Tibial nerve (tissue), 4 donors: ENCODE measurements around the gene WDR48. TPM values are rescaled to one million over a fixed set of nuclear protein-coding genes. Genes with fewer than 3 reads are reported as not detected.

Source experiments
- DNase-seq, 2 donors: peaks; one replicate each; pipeline ENCODE4 v3.0.0-alpha.2; 2019; ENCODE audit warnings: low spot score in 2 of 2
- H3K27ac ChIP-seq, 4 donors: fragments of 200-600 bp; sonication (generic) in 3 of 4; one replicate each; pipeline ENCODE4 v1.5.1; 2017 to 2019; ENCODE audit warnings: mild to moderate bottlenecking in 1 of 4
- H3K27me3 ChIP-seq, 2 donors: fragments of 200-600 bp; sonication (generic) in 1 of 2; one replicate each; pipeline versions ENCODE4 v1.5.1 to v1.6.0; 2017 to 2019
- H3K36me3 ChIP-seq, 3 donors: fragments of 200-600 bp; sonication (generic); one replicate each; pipeline ENCODE4 v1.5.1; 2018 to 2019
- H3K4me1 ChIP-seq, 4 donors: fragments of 200-600 bp; sonication (generic) in 3 of 4; one replicate each; pipeline ENCODE4 v1.5.1; 2017 to 2019
- H3K4me3 ChIP-seq, 4 donors: fragments of 200-600 bp; sonication (generic) in 3 of 4; one replicate each; pipeline ENCODE4 v1.5.1; 2017 to 2019; ENCODE audit warnings: mild to moderate bottlenecking in 1 of 4, moderate library complexity in 1 of 4
- H3K9me3 ChIP-seq, 4 donors: fragments of 200-600 bp; sonication (generic) in 3 of 4; one replicate each; pipeline ENCODE4 v1.5.1; 2017 to 2019
- EP300 ChIP-seq, 2 donors: sonication (generic); formaldehyde crosslinking; IDR thresholded peaks; one replicate each; pipeline ENCODE4 v1.6.1; 2017; ENCODE audit warnings: antibody characterized with exemption in 2 of 2, mild to moderate bottlenecking in 1 of 2
- POLR2A ChIP-seq, 2 donors: fragments of 450-650 bp; IDR thresholded peaks; one replicate each; pipeline ENCODE4 v1.6.1; 2017; ENCODE audit warnings: antibody characterized with exemption in 2 of 2, mild to moderate bottlenecking in 2 of 2, moderate library complexity in 2 of 2
- WGBS, 2 donors: methylation state at CpG; one replicate each; pipeline ENCODE4 v1.1.5; 2018; 5-methylcytosine and 5-hydroxymethylcytosine counted together
- total RNA-seq, 4 donors: library from RNA; depleted of rRNA; stranded (reverse); fragments of >200 nt; gene quantifications; one replicate each; pipeline ENCODE4 v1.1.0, GENCODE V29; 2016
- TF ChIP-seq, protein P1 (sequence below), 5 experiments: fragments of 200-600 bp in 3 of 5; fragments of 450-650 bp in 2 of 5; sonication (generic) in 3 of 5; IDR thresholded peaks; one replicate each; pipeline ENCODE4 v1.5.1; 2016 to 2019; ENCODE audit warnings: antibody characterized with exemption in 5 of 5, mild to moderate bottlenecking in 3 of 5, moderate library complexity in 2 of 5

The WDR48 gene
- total RNA-seq, 4 donors from 2014 or later, result 25.2 to 42.6 (median 36.5) TPM

GRCh38 chr3:39106281-39106811 is 54.5 kb downstream of the WDR48 start:
- TF ChIP-seq EP300 (IDR thresholded peaks at IDR 0.05), result no peak
- TF ChIP-seq POLR2A (IDR thresholded peaks at IDR 0.05), result no peak
- TF ChIP-seq, protein P1, sequence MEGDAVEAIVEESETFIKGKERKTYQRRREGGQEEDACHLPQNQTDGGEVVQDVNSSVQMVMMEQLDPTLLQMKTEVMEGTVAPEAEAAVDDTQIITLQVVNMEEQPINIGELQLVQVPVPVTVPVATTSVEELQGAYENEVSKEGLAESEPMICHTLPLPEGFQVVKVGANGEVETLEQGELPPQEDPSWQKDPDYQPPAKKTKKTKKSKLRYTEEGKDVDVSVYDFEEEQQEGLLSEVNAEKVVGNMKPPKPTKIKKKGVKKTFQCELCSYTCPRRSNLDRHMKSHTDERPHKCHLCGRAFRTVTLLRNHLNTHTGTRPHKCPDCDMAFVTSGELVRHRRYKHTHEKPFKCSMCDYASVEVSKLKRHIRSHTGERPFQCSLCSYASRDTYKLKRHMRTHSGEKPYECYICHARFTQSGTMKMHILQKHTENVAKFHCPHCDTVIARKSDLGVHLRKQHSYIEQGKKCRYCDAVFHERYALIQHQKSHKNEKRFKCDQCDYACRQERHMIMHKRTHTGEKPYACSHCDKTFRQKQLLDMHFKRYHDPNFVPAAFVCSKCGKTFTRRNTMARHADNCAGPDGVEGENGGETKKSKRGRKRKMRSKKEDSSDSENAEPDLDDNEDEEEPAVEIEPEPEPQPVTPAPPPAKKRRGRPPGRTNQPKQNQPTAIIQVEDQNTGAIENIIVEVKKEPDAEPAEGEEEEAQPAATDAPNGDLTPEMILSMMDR (IDR thresholded peaks at IDR 0.05), result no peak
- peaks cover 0 to 24% (median 0%) of the 10 kb centered on the region in 3 donors for H3K36me3 ChIP-seq
- no peak for DNase-seq
- no peaks in the 10 kb centered on the region for H3K27me3 ChIP-seq
- peak overlapping the region; percentile 64 to 91 (median 84) for H3K4me3 ChIP-seq
- H3K9me3 ChIP-seq, result no peaks in the 10 kb centered on the region
- whole genome bisulfite sequencing, 2 donors, result 6% methylated on average over 16 of the region's 16 CpGs
- peak overlapping the region; percentile 80 to 99 (median 96) for H3K27ac ChIP-seq
- peaks cover 0 to 62% (median 30%) of the 10 kb centered on the region in 4 donors for H3K4me1 ChIP-seq

DNA sequence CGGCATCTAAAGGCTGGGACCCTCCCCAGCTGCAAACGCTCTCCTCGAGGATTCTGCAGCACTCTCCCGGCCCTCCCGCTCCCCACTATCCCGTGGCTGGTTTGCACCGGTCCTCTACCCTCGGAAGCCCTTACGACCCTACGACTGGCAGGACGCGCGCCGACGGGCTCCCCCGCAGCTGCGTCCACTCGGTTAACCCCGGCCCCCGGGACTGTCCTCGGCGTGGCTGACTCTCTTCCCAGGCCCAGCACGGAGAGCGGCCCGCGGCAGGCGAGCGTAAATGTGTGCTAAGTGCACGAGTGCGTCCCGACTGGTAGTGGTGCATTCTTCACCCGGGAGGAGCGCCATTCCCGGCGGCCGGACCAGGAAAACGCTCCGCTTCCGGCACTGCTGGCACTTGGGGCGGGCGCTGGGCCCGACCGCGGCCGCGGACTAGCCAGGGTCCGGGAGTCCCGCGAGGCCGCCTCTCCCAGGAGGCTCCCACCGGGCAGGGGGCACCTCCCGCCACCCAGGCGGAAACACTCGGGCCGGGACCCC is 55.1 kb downstream of the WDR48 start:
- 0 to 1% methylated on average over 21 to 23 of the region's 55 CpGs for WGBS, 2 donors
- Histone ChIP-seq H3K4me3 (peak overlapping the region; percentile 64 to 91 (median 84)), H3K27me3 (no peaks in the 10 kb centered on the region), H3K36me3 (peaks cover 0 to 26% (median 0%) of the 10 kb centered on the region in 3 donors), H3K27ac (peak overlapping the region; percentile 80 to 99 (median 96)), H3K9me3 (no peaks in the 10 kb centered on the region), H3K4me1 (peaks cover 0 to 57% (median 28%) of the 10 kb centered on the region in 4 donors)
- DNase-seq, result peak in 1 of 2 donors; percentile 32
- no peak for TF ChIP-seq POLR2A (IDR thresholded peaks at IDR 0.05)
- TF ChIP-seq, protein P1 (IDR thresholded peaks at IDR 0.05), result no peak
- TF ChIP-seq EP300 (IDR thresholded peaks at IDR 0.05), result no peak

GRCh38 chr3:39107388-39108199 is 55.8 kb downstream of the WDR48 start, which contains the start of the genes GORASP1 and TTC21A:
Gene GORASP1 (minus strand): TSS chr3:39107627. CDS start chr3:39107541, 86 bp downstream.
Gene TTC21A (plus strand): TSS chr3:39107680. CDS start chr3:39107838, 158 bp downstream.
- Histone ChIP-seq H3K4me1 (peaks cover 0 to 51% (median 28%) of the 10 kb centered on the region in 4 donors), H3K27me3 (no peaks in the 10 kb centered on the region), H3K9me3 (no peaks in the 10 kb centered on the region), H3K4me3 (peak within 1 kb of the TSS; percentile 64 to 91 (median 84)), H3K36me3 (peaks cover 0 to 30% (median 0%) of the 10 kb centered on the region in 3 donors), H3K27ac (peak within 1 kb of the TSS; percentile 80 to 99 (median 96))
- 0 to 1% methylated on average over 11 to 25 of the region's 74 CpGs for WGBS, 2 donors
- peak; percentile 78 to 82 for DNase-seq
- TF ChIP-seq POLR2A (IDR thresholded peaks at IDR 0.05) (peak; percentile 39 to 76), EP300 (IDR thresholded peaks at IDR 0.05) (peak; percentile 60 to 90)
- TF ChIP-seq, protein P1 (IDR thresholded peaks at IDR 0.05), result peak in 2 of 5 experiments; percentile 15 to 26

- Histone ChIP-seq H3K27me3 (no peaks in the 10 kb centered on the region), H3K4me3 (peak overlapping the region; percentile 64 to 91 (median 84)), H3K27ac (peak overlapping the region; percentile 80 to 99 (median 96)), H3K36me3 (peaks cover 0 to 33% (median 0%) of the 10 kb centered on the region in 3 donors), H3K4me1 (peaks cover 0 to 45% (median 27%) of the 10 kb centered on the region in 4 donors), H3K9me3 (no peaks in the 10 kb centered on the region)
- TF ChIP-seq, protein P1 (IDR thresholded peaks at IDR 0.05), result no peak
- TF ChIP-seq EP300 (IDR thresholded peaks at IDR 0.05), result no peak
- no peak for TF ChIP-seq POLR2A (IDR thresholded peaks at IDR 0.05)
- 27 to 41% methylated on average over 2 of the region's 2 CpGs for whole genome bisulfite sequencing, 2 donors
- no peak for DNase-seq
These were observed 56.4 kb downstream of the WDR48 start for GRCh38 chr3:39108200-39108710.
